Cardiac muscle cell (in vitro differentiated cells and primary cell): Measurements from ENCODE around the gene ABCA4. TPM values are rescaled to one million over a fixed set of nuclear protein-coding genes. Genes with fewer than 3 reads are reported as not detected.

Experiments used
- DNase-seq, 2 donors: peaks; one replicate each; pipeline versions ENCODE4 v3.0.0 to v3.0.0-alpha.2; 2010 to 2017; ENCODE audit warnings: low read depth in 1 of 2, low spot score in 1 of 2
- H3K27ac ChIP-seq: fragments of 200-600 bp; sonication (generic); 2 replicates; pipeline ENCODE4 v1.5.1; 2016
- H3K27me3 ChIP-seq: fragments of 200-600 bp; sonication (generic); 2 replicates; pipeline ENCODE4 v1.6.0; 2016; ENCODE audit warnings: control low read depth
- H3K36me3 ChIP-seq: fragments of 200-600 bp; sonication (generic); 2 replicates; pipeline ENCODE4 v1.5.1; 2016; ENCODE audit warnings: control low read depth
- H3K4me1 ChIP-seq: fragments of 200-600 bp; sonication (generic); 2 replicates; pipeline ENCODE4 v1.8.1; 2017; ENCODE audit warnings: low read depth, mild to moderate bottlenecking, mixed run types
- H3K4me3 ChIP-seq: fragments of 200-600 bp; sonication (generic); 2 replicates; pipeline ENCODE4 v1.5.1; 2016; ENCODE audit warnings: mild to moderate bottlenecking
- H3K9me3 ChIP-seq: fragments of 200-600 bp; sonication (generic); 2 replicates; pipeline ENCODE4 v1.5.1; 2017; ENCODE audit warnings: low read depth, mild to moderate bottlenecking, control low read depth
- polyA plus RNA-seq: library from polyadenylated mRNA; unstranded; fragments of >200 nt; fragmentation: Nextera tagmentation; extraction: Ambion mirVana; gene quantifications from 2 replicates; pipeline ENCODE4 v1.2.1, GENCODE V29; 2016
- total RNA-seq: library from RNA; depleted of rRNA; stranded (reverse); fragments of >200 nt; gene quantifications from 2 replicates; pipeline ENCODE4 v1.2.3, GENCODE V29; 2016
- TF ChIP-seq, protein P1 (sequence below): IDR thresholded peaks from 2 replicates; pipeline ENCODE4 v1.5.1; 2012; ENCODE audit warnings: low read depth, mild to moderate bottlenecking, low read length

ABCA4 gene
- total and polyA plus RNA-seq, 2 experiments from 2014 or later: 0.15 TPM; not detected in 1

DNA sequence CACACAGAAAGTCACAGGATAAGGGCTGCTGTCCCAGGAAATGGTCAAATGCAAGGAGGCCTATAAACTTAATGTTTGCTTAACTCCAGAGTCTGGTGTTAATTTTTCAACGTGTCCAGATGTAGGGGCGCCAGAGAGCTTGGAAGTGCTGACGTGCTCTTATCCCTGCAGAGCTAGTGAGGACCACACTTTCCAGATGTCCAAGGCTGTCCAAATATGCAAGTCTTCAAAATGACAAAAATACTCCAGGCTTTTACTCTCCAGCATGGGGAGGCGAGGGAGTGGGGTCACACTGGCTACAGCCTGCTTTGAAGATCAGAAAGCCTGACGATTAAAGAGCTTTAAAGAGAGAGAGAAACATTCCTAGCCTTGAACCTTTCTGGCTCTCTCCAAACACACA, 57.6 kb downstream of the ABCA4 start:
- no peaks in the 10 kb centered on the region for H3K9me3 ChIP-seq
- H3K4me3 ChIP-seq: no peak overlapping the region
- no peaks in the 10 kb centered on the region for H3K36me3 ChIP-seq
- no peak overlapping the region for H3K27ac ChIP-seq
- H3K27me3 ChIP-seq: no peaks in the 10 kb centered on the region
- TF ChIP-seq, protein P1, sequence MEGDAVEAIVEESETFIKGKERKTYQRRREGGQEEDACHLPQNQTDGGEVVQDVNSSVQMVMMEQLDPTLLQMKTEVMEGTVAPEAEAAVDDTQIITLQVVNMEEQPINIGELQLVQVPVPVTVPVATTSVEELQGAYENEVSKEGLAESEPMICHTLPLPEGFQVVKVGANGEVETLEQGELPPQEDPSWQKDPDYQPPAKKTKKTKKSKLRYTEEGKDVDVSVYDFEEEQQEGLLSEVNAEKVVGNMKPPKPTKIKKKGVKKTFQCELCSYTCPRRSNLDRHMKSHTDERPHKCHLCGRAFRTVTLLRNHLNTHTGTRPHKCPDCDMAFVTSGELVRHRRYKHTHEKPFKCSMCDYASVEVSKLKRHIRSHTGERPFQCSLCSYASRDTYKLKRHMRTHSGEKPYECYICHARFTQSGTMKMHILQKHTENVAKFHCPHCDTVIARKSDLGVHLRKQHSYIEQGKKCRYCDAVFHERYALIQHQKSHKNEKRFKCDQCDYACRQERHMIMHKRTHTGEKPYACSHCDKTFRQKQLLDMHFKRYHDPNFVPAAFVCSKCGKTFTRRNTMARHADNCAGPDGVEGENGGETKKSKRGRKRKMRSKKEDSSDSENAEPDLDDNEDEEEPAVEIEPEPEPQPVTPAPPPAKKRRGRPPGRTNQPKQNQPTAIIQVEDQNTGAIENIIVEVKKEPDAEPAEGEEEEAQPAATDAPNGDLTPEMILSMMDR: peak; percentile 64
- peak; percentile 59 to 88 for DNase-seq
- peaks cover 4% of the 10 kb centered on the region for H3K4me1 ChIP-seq

DNA sequence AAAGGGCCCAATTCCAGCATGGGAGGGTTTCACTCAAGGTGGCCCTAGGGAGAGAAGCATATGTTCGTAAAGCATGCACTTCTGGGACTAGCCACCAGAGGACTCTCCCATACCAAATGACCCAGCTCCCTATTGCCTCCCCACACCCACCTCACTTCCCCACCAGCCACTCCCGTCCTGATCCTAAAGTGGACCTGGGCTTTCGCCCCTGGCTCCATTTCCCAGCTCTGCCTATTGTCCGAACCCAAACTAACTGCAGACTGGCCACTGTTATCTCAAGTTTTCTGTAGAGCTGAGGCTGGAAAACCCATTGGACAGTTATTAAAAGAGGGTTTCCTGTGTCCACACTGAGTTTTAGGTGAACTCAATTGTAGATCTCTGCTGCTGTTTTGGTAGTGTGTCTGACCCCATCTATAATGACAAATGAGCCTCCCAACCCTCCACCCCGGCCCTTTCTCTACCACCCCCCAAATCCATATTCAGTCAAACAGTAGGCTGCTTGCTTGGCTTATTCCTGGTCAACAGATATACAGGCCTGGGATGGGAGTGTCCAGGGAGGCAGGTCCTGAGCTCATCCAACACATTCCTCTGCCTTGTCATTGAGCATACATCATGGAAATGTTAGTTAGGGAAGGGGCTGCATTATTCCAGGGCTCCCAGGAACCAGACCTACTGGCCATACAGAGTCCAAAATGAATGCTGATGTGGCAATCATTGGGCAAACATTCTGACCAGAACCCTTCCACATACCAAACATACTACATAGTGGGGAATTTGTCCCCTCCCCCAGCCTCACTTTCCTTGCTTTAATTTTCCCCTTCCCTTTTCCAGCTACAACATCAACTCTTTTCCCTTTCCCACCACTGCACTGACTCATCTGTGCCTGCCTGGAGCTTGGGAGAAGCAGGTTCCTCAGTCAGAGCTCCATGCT, 59.2 kb downstream of the ABCA4 start:
- peaks cover 4% of the 10 kb centered on the region for H3K4me1 ChIP-seq
- no peaks in the 10 kb centered on the region for H3K9me3 ChIP-seq
- H3K36me3 ChIP-seq: no peaks in the 10 kb centered on the region
- no peaks in the 10 kb centered on the region for H3K27me3 ChIP-seq
- TF ChIP-seq, protein P1: peak; percentile 96
- H3K4me3 ChIP-seq: no peak overlapping the region
- peak; percentile 76 to 89 for DNase-seq
- no peak overlapping the region for H3K27ac ChIP-seq

GRCh38 chr1:94060720-94061119, 60.2 kb downstream of the ABCA4 start:
- no peaks in the 10 kb centered on the region for H3K27me3 ChIP-seq
- H3K9me3 ChIP-seq: no peaks in the 10 kb centered on the region
- H3K4me1 ChIP-seq: peaks cover 4% of the 10 kb centered on the region
- H3K27ac ChIP-seq: no peak overlapping the region
- H3K4me3 ChIP-seq: no peak overlapping the region
- DNase-seq: no peak
- TF ChIP-seq, protein P1: no peak
- no peaks in the 10 kb centered on the region for H3K36me3 ChIP-seq

DNA sequence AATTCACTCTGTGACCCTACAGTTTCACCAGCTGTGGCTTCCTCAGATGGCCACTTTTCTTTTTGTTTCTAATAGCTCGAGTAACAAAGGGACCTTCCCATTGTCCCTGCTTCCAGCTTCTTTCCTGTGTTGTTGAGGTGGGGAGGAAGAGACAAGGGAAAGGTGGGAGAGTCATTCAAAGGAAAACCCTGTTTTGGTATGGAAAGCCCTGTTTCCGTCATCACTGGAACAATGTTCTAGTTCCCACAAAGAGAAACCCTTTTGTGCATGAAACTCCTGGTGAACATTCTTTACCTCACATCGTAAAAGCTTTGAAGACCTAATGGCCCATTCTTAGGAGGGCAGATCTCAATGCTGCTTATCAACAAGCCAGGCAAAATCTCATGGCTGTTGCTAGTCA, 62.2 kb downstream of the ABCA4 start:
- Histone ChIP-seq H3K36me3 (no peaks in the 10 kb centered on the region), H3K27ac (no peak overlapping the region), H3K27me3 (no peaks in the 10 kb centered on the region), H3K4me3 (no peak overlapping the region), H3K4me1 (peaks cover 4% of the 10 kb centered on the region), H3K9me3 (no peaks in the 10 kb centered on the region)
- TF ChIP-seq, protein P1: no peak
- DNase-seq: no peak

DNA sequence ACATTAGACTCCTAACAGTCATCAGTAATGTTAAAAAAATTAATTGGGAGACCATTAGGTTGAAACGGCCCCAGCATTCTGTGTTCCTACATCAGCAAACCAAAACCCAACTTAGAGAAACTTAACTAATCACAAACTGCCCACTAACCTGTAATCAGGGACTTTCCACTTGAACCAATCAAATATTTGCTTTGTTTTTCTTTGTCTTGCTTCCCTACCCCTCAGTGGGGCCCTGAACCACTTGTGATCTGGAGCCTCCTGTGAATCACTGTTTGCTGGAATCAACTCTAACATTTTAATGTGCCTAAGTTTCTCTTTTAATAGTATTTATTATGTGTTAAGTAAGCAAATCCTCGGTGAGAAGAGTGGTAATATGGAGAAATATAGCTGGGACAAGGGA, 64.0 kb downstream of the ABCA4 start:
- Histone ChIP-seq H3K27me3 (no peaks in the 10 kb centered on the region), H3K27ac (no peak overlapping the region), H3K36me3 (no peaks in the 10 kb centered on the region), H3K4me3 (no peak overlapping the region), H3K4me1 (no peaks in the 10 kb centered on the region), H3K9me3 (no peaks in the 10 kb centered on the region)
- no peak for DNase-seq
- TF ChIP-seq, protein P1: no peak
